ENCODE results near the gene FAM131B. TPM values are rescaled to one million over a fixed set of nuclear protein-coding genes. Genes with fewer than 3 reads are reported as not detected.

The FAM131B gene
- total and polyA plus RNA-seq, 9 donors: 0.29 to 0.99 (median 0.79) TPM

GRCh38 chr7:143382126-143382790 lies 19.7 kb upstream of the FAM131B start:
- Histone ChIP-seq H3K27me3 (no peaks in the 10 kb centered on the region), H3K4me1 (ENCODE audit: insufficient read depth) (peaks cover 26% of the 10 kb centered on the region), H3K4me3 (peak overlapping the region; percentile 88), H3K36me3 (no peaks in the 10 kb centered on the region), H3K9me3 (no peaks in the 10 kb centered on the region), H3K27ac (peak overlapping the region; percentile 96 to 98)
- intact Hi-C loops (cut with DNase I): no loop called here
- no peak for DNase-seq
- TF ChIP-seq POLR2A (IDR thresholded peaks at IDR 0.05): no peak
- no peak for TF ChIP-seq CTCF (IDR thresholded peaks at IDR 0.05)
- no peak for TF ChIP-seq EP300 (IDR thresholded peaks at IDR 0.05)
- WGBS, 3 donors: 4 to 6% (median 4%) methylated on average over 20 to 21 of the region's 21 CpGs

GRCh38 chr7:143381427-143382125 lies 19.1 kb upstream of the FAM131B start:
- intact Hi-C loops (cut with DNase I): no loop called here
- H3K27me3 ChIP-seq: no peaks in the 10 kb centered on the region
- TF ChIP-seq CTCF (IDR thresholded peaks at IDR 0.05) (no peak), POLR2A (IDR thresholded peaks at IDR 0.05) (no peak), EP300 (IDR thresholded peaks at IDR 0.05) (no peak)
- H3K27ac ChIP-seq: peak overlapping the region; percentile 96 to 98
- peaks cover 26% of the 10 kb centered on the region for H3K4me1 ChIP-seq (ENCODE audit: insufficient read depth)
- WGBS, 3 donors: 0 to 1% (median 0%) methylated on average over 46 to 63 of the region's 64 CpGs
- peak; percentile 92 to 98 (median 94) for DNase-seq
- no peaks in the 10 kb centered on the region for H3K9me3 ChIP-seq
- H3K4me3 ChIP-seq: peak overlapping the region; percentile 88
- no peaks in the 10 kb centered on the region for H3K36me3 ChIP-seq

- intact Hi-C loops (cut with DNase I): no loop called here
- peak; percentile 96 to 97 (median 96) for DNase-seq
- Histone ChIP-seq H3K4me3 (peak within 1 kb of the TSS; percentile 88), H3K4me1 (ENCODE audit: insufficient read depth) (peaks cover 20% of the 10 kb centered on the region), H3K27me3 (no peaks in the 10 kb centered on the region), H3K9me3 (no peaks in the 10 kb centered on the region), H3K36me3 (no peaks in the 10 kb centered on the region), H3K27ac (peak within 1 kb of the TSS; percentile 96 to 98)
- no peak for TF ChIP-seq CTCF (IDR thresholded peaks at IDR 0.05)
- TF ChIP-seq POLR2A (IDR thresholded peaks at IDR 0.05): peak; percentile 87
- no peak for TF ChIP-seq EP300 (IDR thresholded peaks at IDR 0.05)
- 0 to 1% (median 1%) methylated on average over 28 to 72 of the region's 72 CpGs for WGBS, 3 donors
These were observed 18.3 kb upstream of the FAM131B start, which contains the start of gene ZYX for GRCh38 chr7:143380646-143381426. Gene ZYX (plus strand): TSS chr7:143381345. CDS start chr7:143381572, 227 bp downstream.

- peak; percentile 84 to 94 (median 91) for DNase-seq
- peak overlapping the region; percentile 96 to 98 for H3K27ac ChIP-seq
- intact Hi-C loops (cut with DNase I): no loop called here
- H3K9me3 ChIP-seq: no peaks in the 10 kb centered on the region
- TF ChIP-seq EP300 (IDR thresholded peaks at IDR 0.05): no peak
- peak; percentile 7 for TF ChIP-seq POLR2A (IDR thresholded peaks at IDR 0.05)
- TF ChIP-seq CTCF (IDR thresholded peaks at IDR 0.05): peak; percentile 80 to 89 (median 85)
- 0 to 1% (median 1%) methylated on average over 35 of the region's 35 CpGs for WGBS, 3 donors
- H3K27me3 ChIP-seq: no peaks in the 10 kb centered on the region
- no peaks in the 10 kb centered on the region for H3K36me3 ChIP-seq
- peaks cover 17% of the 10 kb centered on the region for H3K4me1 ChIP-seq (ENCODE audit: insufficient read depth)
- peak overlapping the region; percentile 88 for H3K4me3 ChIP-seq
These were observed 17.7 kb upstream of the FAM131B start for GRCh38 chr7:143380260-143380645.

All from ovary (tissue), 9 donors.